GM23338 (cell line): Measurements from ENCODE around the gene CMTM5. TPM values are rescaled to one million over a fixed set of nuclear protein-coding genes. Genes with fewer than 3 reads are reported as not detected.

ENCODE experiments used
- ATAC-seq: fragments of 200-7000 bp; cut with Tn5 transposase; 3 replicates; pipeline ENCODE4 v1.9.1; 2020
- DNase-seq: peaks from one replicate; pipeline ENCODE4 v3.0.0-alpha.2; 2015; ENCODE audit warnings: low spot score
- H2AFZ ChIP-seq: fragments of 200-600 bp; sonication (generic); 2 replicates; pipeline ENCODE4 v1.8.0; 2016; ENCODE audit warnings: antibody characterized with exemption, mild to moderate bottlenecking, moderate library complexity
- H3F3A ChIP-seq: fragments of 200-600 bp; sonication (generic); replicated peaks from 2 replicates; pipeline ENCODE4 v1.8.0; 2017; ENCODE audit warnings: antibody characterized with exemption, mixed run types, low read depth
- H3K27ac ChIP-seq: fragments of 200-600 bp; sonication (generic); 2 replicates; pipeline ENCODE4 v1.6.1; 2016; ENCODE audit warnings: low read depth
- H3K27me3 ChIP-seq: fragments of 200-600 bp; sonication (generic); 2 replicates; pipeline ENCODE4 v1.8.0; 2016; ENCODE audit warnings: mild to moderate bottlenecking, mixed run types, moderate library complexity; ENCODE audit not compliant: insufficient read depth
- H3K36me3 ChIP-seq: fragments of 200-600 bp; sonication (generic); 2 replicates; pipeline ENCODE4 v1.8.0; 2016; ENCODE audit warnings: mild to moderate bottlenecking; ENCODE audit not compliant: insufficient read depth
- H3K4me1 ChIP-seq: fragments of 200-600 bp; sonication (generic); 2 replicates; pipeline ENCODE4 v1.8.0; 2016; ENCODE audit warnings: mild to moderate bottlenecking, moderate library complexity; ENCODE audit not compliant: insufficient read depth
- H3K4me2 ChIP-seq: fragments of 200-600 bp; sonication (generic); 2 replicates; pipeline ENCODE4 v1.7.1; 2017; ENCODE audit warnings: mixed run types
- H3K4me3 ChIP-seq: fragments of 200-600 bp; sonication (generic); 2 replicates; pipeline ENCODE4 v1.6.1; 2016; ENCODE audit warnings: mixed run types
- H3K79me2 ChIP-seq: fragments of 200-600 bp; sonication (generic); replicated peaks from 2 replicates; pipeline ENCODE4 v1.8.0; 2017; ENCODE audit warnings: mild to moderate bottlenecking; ENCODE audit not compliant: insufficient read depth
- H3K9me2 ChIP-seq: fragments of 200-600 bp; sonication (generic); 2 replicates; pipeline ENCODE4 v1.8.0; 2017; ENCODE audit not compliant: insufficient read depth
- H4K20me1 ChIP-seq: fragments of 200-600 bp; sonication (generic); replicated peaks from 2 replicates; pipeline ENCODE4 v1.8.0; 2017; ENCODE audit warnings: mild to moderate bottlenecking; ENCODE audit not compliant: insufficient read depth
- H3K27ac Mint-ChIP-seq: 2 replicates; pipeline ENCODE4 v1.8.0; 2020; ENCODE audit warnings: inconsistent platforms, mild to moderate bottlenecking, moderate library complexity, mixed read lengths
- H3K27me3 Mint-ChIP-seq: 3 replicates; pipeline ENCODE4 v1.8.0; 2022; ENCODE audit warnings: low read depth, mild to moderate bottlenecking, moderate library complexity, mixed read lengths, inconsistent platforms; ENCODE audit not compliant: insufficient read depth, poor library complexity
- H3K36me3 Mint-ChIP-seq: 3 replicates; pipeline ENCODE4 v1.8.0; 2021; ENCODE audit warnings: low read depth, mild to moderate bottlenecking, inconsistent platforms, moderate library complexity, mixed read lengths
- H3K4me1 Mint-ChIP-seq: 3 replicates; pipeline ENCODE4 v1.8.0; 2020; ENCODE audit warnings: mild to moderate bottlenecking, inconsistent platforms, mixed read lengths
- H3K4me3 Mint-ChIP-seq: 3 replicates; pipeline ENCODE4 v1.8.0; 2021; ENCODE audit warnings: moderate library complexity, mild to moderate bottlenecking, inconsistent platforms, mixed read lengths
- H3K9me3 Mint-ChIP-seq: 3 replicates; pipeline ENCODE4 v1.8.0; 2020; ENCODE audit warnings: moderate library complexity, mild to moderate bottlenecking, inconsistent platforms, mixed read lengths
- JUNB ChIP-seq: IDR thresholded peaks from one replicate; pipeline ENCODE4 v1.6.1; 2016; ENCODE audit warnings: antibody characterized with exemption; ENCODE audit not compliant: unreplicated experiment
- ZNF331 ChIP-seq: fragments of 250-450 bp; sonication (Bioruptor Pico); IDR thresholded peaks from 2 replicates; pipeline ENCODE4 v1.5.0; 2020; ENCODE audit warnings: low read depth, mild to moderate bottlenecking, moderate library complexity
- polyA plus RNA-seq: library from polyadenylated mRNA; unstranded; fragments of >200 nt; fragmentation: Nextera tagmentation; extraction: Ambion mirVana; gene quantifications from 2 replicates; pipeline ENCODE4 v1.2.1, GENCODE V29; 2016
- total RNA-seq: library from RNA; depleted of rRNA; stranded (reverse); fragments of >200 nt; shearing (Covaris generic); gene quantifications from 2 replicates; pipeline ENCODE4 v1.2.3, GENCODE V29; 2014
- TF ChIP-seq, protein P1 (sequence below): IDR thresholded peaks from one replicate; pipeline ENCODE4 v1.6.1; 2018; ENCODE audit warnings: antibody characterized with exemption; ENCODE audit not compliant: unreplicated experiment
- TF ChIP-seq, protein P2 (sequence below), 2 experiments: fragments of 200-600 bp in 1 of 2; sonication (generic) in 1 of 2; conservative IDR thresholded peaks; 2 replicates each; pipeline versions ENCODE4 v1.5.1 to v1.6.1; 2016 to 2017; ENCODE audit warnings: antibody characterized with exemption in 2 of 2, low read depth in 2 of 2, mild to moderate bottlenecking in 2 of 2, moderate library complexity in 1 of 2
- TF ChIP-seq, protein P3 (sequence below): fragments of 250-450 bp; sonication (Bioruptor Pico); IDR thresholded peaks from 2 replicates; pipeline ENCODE4 v1.5.0; 2020; ENCODE audit warnings: mild to moderate bottlenecking, moderate library complexity

CMTM5 gene
- total and polyA plus RNA-seq, 2 experiments from 2014 or later = 0.24 TPM; not detected in 1

DNA sequence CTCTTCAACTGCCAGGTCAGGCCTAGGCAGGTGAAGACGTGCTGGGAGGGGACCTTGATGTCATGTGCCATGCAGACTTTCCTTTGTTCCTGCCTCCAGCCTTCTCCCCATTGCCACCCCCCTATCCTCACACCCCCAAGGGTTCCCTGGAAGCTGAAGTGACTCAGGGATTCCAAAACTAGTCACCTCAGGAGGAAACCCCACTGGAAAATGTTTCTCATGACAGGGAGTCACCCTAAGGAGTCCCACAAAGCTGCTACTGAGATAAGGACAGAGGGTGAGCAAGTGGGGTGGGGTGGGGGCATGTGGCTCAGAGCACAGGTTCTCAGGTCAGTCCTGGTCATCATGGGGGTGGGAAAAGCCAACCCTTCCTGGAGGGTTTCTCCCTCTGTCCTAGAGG lies 6.6 kb upstream of the CMTM5 start:
- Mint-ChIP-seq H3K27ac (no peak overlapping the region), H3K4me1 (peaks cover 11% of the 10 kb centered on the region), H3K36me3 (no peaks in the 10 kb centered on the region; the same call in 2 of the 3 replicates), H3K4me3 (no peak overlapping the region), H3K27me3 (peaks cover 27% of the 10 kb centered on the region), H3K9me3 (no peaks in the 10 kb centered on the region)
- no peaks in the 10 kb centered on the region for H3K36me3 ChIP-seq
- no peak overlapping the region for H2AFZ ChIP-seq
- no peaks in the 10 kb centered on the region for H3K79me2 ChIP-seq
- TF ChIP-seq, protein P1, sequence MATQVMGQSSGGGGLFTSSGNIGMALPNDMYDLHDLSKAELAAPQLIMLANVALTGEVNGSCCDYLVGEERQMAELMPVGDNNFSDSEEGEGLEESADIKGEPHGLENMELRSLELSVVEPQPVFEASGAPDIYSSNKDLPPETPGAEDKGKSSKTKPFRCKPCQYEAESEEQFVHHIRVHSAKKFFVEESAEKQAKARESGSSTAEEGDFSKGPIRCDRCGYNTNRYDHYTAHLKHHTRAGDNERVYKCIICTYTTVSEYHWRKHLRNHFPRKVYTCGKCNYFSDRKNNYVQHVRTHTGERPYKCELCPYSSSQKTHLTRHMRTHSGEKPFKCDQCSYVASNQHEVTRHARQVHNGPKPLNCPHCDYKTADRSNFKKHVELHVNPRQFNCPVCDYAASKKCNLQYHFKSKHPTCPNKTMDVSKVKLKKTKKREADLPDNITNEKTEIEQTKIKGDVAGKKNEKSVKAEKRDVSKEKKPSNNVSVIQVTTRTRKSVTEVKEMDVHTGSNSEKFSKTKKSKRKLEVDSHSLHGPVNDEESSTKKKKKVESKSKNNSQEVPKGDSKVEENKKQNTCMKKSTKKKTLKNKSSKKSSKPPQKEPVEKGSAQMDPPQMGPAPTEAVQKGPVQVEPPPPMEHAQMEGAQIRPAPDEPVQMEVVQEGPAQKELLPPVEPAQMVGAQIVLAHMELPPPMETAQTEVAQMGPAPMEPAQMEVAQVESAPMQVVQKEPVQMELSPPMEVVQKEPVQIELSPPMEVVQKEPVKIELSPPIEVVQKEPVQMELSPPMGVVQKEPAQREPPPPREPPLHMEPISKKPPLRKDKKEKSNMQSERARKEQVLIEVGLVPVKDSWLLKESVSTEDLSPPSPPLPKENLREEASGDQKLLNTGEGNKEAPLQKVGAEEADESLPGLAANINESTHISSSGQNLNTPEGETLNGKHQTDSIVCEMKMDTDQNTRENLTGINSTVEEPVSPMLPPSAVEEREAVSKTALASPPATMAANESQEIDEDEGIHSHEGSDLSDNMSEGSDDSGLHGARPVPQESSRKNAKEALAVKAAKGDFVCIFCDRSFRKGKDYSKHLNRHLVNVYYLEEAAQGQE = no peak
- no peak overlapping the region for H3K4me3 ChIP-seq
- no peak overlapping the region for H3K27ac ChIP-seq
- peaks cover 4% of the 10 kb centered on the region; the same call in 1 of the 2 replicates for H3K9me2 ChIP-seq
- ATAC-seq = no peak
- peaks cover 8% of the 10 kb centered on the region for H3K4me1 ChIP-seq
- no peaks in the 10 kb centered on the region for H4K20me1 ChIP-seq
- peaks cover 9% of the 10 kb centered on the region for H3F3A ChIP-seq
- DNase-seq = no peak
- peaks cover 20% of the 10 kb centered on the region for H3K27me3 ChIP-seq
- H3K4me2 ChIP-seq = no peak overlapping the region

DNA sequence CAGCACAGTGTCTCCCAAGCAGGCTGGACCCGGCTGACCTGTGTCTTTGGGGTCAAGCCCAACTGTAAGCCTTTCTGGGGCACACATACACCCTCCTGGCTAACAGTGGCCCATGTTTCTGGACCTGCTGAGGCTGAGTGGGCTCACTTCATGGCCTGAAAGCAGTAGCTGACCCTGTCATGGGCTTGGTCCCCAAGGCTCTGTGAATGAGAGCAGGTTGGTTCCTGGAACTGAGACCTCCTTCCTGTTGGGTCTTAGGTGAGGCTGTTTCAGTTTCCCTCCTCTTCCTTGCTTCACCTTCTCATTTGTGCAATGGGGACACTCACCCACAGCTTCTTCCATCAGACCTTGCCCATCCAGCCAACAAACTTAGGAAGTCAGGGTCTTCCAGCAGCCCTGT lies 5.0 kb upstream of the CMTM5 start:
- Histone ChIP-seq H3K79me2 (no peaks in the 10 kb centered on the region), H3K4me3 (no peak overlapping the region), H3K9me2 (peaks cover 4% of the 10 kb centered on the region; the same call in 1 of the 2 replicates), H3K36me3 (no peaks in the 10 kb centered on the region), H3K4me2 (no peak overlapping the region), H3K27ac (no peak overlapping the region), H3K4me1 (peaks cover 14% of the 10 kb centered on the region), H4K20me1 (no peaks in the 10 kb centered on the region), H3K27me3 (peaks cover 28% of the 10 kb centered on the region), H3F3A (peaks cover 5% of the 10 kb centered on the region), H2AFZ (no peak overlapping the region)
- Mint-ChIP-seq H3K27ac (no peak overlapping the region), H3K4me1 (peaks cover 16% of the 10 kb centered on the region), H3K36me3 (no peaks in the 10 kb centered on the region; the same call in 2 of the 3 replicates), H3K9me3 (no peaks in the 10 kb centered on the region), H3K4me3 (no peak overlapping the region), H3K27me3 (peaks cover 25% of the 10 kb centered on the region)
- DNase-seq = no peak
- no peak for ATAC-seq
- TF ChIP-seq ZNF331 (CRISPR knock-in tag) (no peak), JUNB (no peak)
- TF ChIP-seq, protein P1 = no peak
- TF ChIP-seq, protein P2, sequence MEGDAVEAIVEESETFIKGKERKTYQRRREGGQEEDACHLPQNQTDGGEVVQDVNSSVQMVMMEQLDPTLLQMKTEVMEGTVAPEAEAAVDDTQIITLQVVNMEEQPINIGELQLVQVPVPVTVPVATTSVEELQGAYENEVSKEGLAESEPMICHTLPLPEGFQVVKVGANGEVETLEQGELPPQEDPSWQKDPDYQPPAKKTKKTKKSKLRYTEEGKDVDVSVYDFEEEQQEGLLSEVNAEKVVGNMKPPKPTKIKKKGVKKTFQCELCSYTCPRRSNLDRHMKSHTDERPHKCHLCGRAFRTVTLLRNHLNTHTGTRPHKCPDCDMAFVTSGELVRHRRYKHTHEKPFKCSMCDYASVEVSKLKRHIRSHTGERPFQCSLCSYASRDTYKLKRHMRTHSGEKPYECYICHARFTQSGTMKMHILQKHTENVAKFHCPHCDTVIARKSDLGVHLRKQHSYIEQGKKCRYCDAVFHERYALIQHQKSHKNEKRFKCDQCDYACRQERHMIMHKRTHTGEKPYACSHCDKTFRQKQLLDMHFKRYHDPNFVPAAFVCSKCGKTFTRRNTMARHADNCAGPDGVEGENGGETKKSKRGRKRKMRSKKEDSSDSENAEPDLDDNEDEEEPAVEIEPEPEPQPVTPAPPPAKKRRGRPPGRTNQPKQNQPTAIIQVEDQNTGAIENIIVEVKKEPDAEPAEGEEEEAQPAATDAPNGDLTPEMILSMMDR (conservative IDR thresholded peaks at IDR 0.05; ENCODE audit: low read depth in 2 of 2) = no peak
- TF ChIP-seq, protein P3, sequence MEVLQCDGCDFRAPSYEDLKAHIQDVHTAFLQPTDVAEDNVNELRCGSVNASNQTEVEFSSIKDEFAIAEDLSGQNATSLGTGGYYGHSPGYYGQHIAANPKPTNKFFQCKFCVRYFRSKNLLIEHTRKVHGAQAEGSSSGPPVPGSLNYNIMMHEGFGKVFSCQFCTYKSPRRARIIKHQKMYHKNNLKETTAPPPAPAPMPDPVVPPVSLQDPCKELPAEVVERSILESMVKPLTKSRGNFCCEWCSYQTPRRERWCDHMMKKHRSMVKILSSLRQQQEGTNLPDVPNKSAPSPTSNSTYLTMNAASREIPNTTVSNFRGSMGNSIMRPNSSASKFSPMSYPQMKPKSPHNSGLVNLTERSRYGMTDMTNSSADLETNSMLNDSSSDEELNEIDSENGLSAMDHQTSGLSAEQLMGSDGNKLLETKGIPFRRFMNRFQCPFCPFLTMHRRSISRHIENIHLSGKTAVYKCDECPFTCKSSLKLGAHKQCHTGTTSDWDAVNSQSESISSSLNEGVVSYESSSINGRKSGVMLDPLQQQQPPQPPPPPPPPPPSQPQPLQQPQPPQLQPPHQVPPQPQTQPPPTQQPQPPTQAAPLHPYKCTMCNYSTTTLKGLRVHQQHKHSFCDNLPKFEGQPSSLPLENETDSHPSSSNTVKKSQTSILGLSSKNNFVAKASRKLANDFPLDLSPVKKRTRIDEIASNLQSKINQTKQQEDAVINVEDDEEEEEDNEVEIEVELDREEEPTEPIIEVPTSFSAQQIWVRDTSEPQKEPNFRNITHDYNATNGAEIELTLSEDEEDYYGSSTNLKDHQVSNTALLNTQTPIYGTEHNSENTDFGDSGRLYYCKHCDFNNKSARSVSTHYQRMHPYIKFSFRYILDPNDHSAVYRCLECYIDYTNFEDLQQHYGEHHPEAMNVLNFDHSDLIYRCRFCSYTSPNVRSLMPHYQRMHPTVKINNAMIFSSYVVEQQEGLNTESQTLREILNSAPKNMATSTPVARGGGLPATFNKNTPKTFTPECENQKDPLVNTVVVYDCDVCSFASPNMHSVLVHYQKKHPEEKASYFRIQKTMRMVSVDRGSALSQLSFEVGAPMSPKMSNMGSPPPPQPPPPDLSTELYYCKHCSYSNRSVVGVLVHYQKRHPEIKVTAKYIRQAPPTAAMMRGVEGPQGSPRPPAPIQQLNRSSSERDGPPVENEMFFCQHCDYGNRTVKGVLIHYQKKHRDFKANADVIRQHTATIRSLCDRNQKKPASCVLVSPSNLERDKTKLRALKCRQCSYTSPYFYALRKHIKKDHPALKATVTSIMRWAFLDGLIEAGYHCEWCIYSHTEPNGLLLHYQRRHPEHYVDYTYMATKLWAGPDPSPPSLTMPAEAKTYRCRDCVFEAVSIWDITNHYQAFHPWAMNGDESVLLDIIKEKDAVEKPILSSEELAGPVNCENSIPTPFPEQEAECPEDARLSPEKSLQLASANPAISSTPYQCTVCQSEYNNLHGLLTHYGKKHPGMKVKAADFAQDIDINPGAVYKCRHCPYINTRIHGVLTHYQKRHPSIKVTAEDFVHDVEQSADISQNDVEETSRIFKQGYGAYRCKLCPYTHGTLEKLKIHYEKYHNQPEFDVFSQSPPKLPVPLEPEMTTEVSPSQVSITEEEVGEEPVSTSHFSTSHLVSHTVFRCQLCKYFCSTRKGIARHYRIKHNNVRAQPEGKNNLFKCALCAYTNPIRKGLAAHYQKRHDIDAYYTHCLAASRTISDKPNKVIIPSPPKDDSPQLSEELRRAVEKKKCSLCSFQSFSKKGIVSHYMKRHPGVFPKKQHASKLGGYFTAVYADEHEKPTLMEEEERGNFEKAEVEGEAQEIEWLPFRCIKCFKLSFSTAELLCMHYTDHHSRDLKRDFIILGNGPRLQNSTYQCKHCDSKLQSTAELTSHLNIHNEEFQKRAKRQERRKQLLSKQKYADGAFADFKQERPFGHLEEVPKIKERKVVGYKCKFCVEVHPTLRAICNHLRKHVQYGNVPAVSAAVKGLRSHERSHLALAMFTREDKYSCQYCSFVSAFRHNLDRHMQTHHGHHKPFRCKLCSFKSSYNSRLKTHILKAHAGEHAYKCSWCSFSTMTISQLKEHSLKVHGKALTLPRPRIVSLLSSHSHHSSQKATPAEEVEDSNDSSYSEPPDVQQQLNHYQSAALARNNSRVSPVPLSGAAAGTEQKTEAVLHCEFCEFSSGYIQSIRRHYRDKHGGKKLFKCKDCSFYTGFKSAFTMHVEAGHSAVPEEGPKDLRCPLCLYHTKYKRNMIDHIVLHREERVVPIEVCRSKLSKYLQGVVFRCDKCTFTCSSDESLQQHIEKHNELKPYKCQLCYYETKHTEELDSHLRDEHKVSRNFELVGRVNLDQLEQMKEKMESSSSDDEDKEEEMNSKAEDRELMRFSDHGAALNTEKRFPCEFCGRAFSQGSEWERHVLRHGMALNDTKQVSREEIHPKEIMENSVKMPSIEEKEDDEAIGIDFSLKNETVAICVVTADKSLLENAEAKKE (CRISPR knock-in tag) = no peak
